C4-2B (cell line): ENCODE measurements around the gene LDLR.

Experiments used
- CTCF ChIP-seq: fragments of 450-650 bp; conservative IDR thresholded peaks from 2 replicates; pipeline ENCODE4 v1.5.1; 2017; ENCODE audit warnings: mild to moderate bottlenecking
- ZFX ChIP-seq: fragments of 450-650 bp; IDR thresholded peaks from 2 replicates; pipeline ENCODE4 v1.6.1; 2017

GRCh38 chr19:11066326-11066725 lies 22.9 kb upstream of the LDLR start:
- TF ChIP-seq CTCF (no peak), ZFX (no peak)
